Liver (tissue), 9 donors: ENCODE measurements around the gene TBC1D7. TPM values are rescaled to one million over a fixed set of nuclear protein-coding genes. Genes with fewer than 3 reads are reported as not detected.

Source experiments
- DNase-seq: peaks from one replicate; pipeline ENCODE4 v3.0.0-alpha.2; 2017; ENCODE audit warnings: low spot score
- H3K27ac ChIP-seq, 2 donors: one replicate each; pipeline ENCODE4 v1.7.0; 2013; ENCODE audit warnings: inconsistent platforms in 2 of 2, low read length in 2 of 2, control low read depth in 1 of 2, low read depth in 1 of 2, mild to moderate bottlenecking in 1 of 2
- H3K27me3 ChIP-seq, 4 donors: one replicate each; pipeline versions ENCODE4 v1.6.1 to v1.7.0; 2013; ENCODE audit warnings: low read length in 3 of 4, inconsistent platforms in 1 of 4, mild to moderate bottlenecking in 1 of 4, moderate library complexity in 1 of 4; ENCODE audit not compliant: control insufficient read depth in 4 of 4, insufficient read depth in 4 of 4
- H3K36me3 ChIP-seq, 4 donors: one replicate each; pipeline versions ENCODE4 v1.6.1 to v1.7.0; 2013; ENCODE audit warnings: low read length in 3 of 4, mild to moderate bottlenecking in 3 of 4, low read depth in 1 of 4, moderate library complexity in 1 of 4; ENCODE audit not compliant: control insufficient read depth in 4 of 4, insufficient read depth in 3 of 4
- H3K4me1 ChIP-seq, 4 donors: one replicate each; pipeline versions ENCODE4 v1.6.1 to v1.7.0; 2013; ENCODE audit warnings: low read length in 3 of 4, mild to moderate bottlenecking in 3 of 4, moderate library complexity in 1 of 4; ENCODE audit not compliant: control insufficient read depth in 4 of 4, insufficient read depth in 4 of 4
- H3K4me3 ChIP-seq, 3 donors: one replicate each; pipeline versions ENCODE4 v1.6.1 to v1.7.0; 2013; ENCODE audit warnings: low read length in 3 of 3, control low read depth in 1 of 3, low read depth in 1 of 3, mild to moderate bottlenecking in 1 of 3
- H3K9ac ChIP-seq, 2 donors: one replicate each; pipeline ENCODE4 v1.7.0; 2013; ENCODE audit warnings: low read length in 2 of 2, mild to moderate bottlenecking in 2 of 2, moderate library complexity in 2 of 2, control low read depth in 1 of 2, low read depth in 1 of 2
- H3K9me3 ChIP-seq, 4 donors: one replicate each; pipeline versions ENCODE4 v1.6.1 to v1.7.0; 2013; ENCODE audit warnings: low read length in 3 of 4; ENCODE audit not compliant: control insufficient read depth in 4 of 4
- EGR1 ChIP-seq, 2 donors: IDR thresholded peaks; 2 replicates each; pipeline ENCODE4 v1.6.1; 2016 to 2018; ENCODE audit warnings: antibody characterized with exemption in 2 of 2, low read depth in 2 of 2
- FOXA1 ChIP-seq: IDR thresholded peaks from 2 replicates; pipeline ENCODE4 v1.6.1; 2016; ENCODE audit warnings: antibody characterized with exemption
- GABPA ChIP-seq, 2 donors: IDR thresholded peaks in 1 of 2; conservative IDR thresholded peaks in 1 of 2; 2 replicates each; pipeline ENCODE4 v1.6.1; 2016; ENCODE audit warnings: antibody characterized with exemption in 2 of 2, mild to moderate bottlenecking in 1 of 2, moderate library complexity in 1 of 2
- HNF4A ChIP-seq, 2 donors: conservative IDR thresholded peaks; 2 replicates each; pipeline ENCODE4 v1.6.1; 2016; ENCODE audit warnings: antibody characterized with exemption in 2 of 2, mild to moderate bottlenecking in 2 of 2
- HNF4G ChIP-seq: IDR thresholded peaks from 2 replicates; pipeline ENCODE4 v1.6.1; 2016; ENCODE audit warnings: antibody characterized with exemption
- JUND ChIP-seq, 2 donors: IDR thresholded peaks; 2 replicates each; pipeline ENCODE4 v1.6.1; 2016; ENCODE audit warnings: antibody characterized with exemption in 2 of 2
- NR2F2 ChIP-seq: IDR thresholded peaks from 2 replicates; pipeline ENCODE4 v1.6.1; 2016; ENCODE audit warnings: antibody characterized with exemption
- RAD21 ChIP-seq, 2 donors: IDR thresholded peaks; 2 replicates each; pipeline ENCODE4 v1.6.1; 2016; ENCODE audit warnings: antibody characterized with exemption in 2 of 2, mild to moderate bottlenecking in 2 of 2
- RXRA ChIP-seq, 2 donors: IDR thresholded peaks; 2 replicates each; pipeline ENCODE4 v1.6.1; 2017 to 2018; ENCODE audit warnings: antibody characterized with exemption in 2 of 2, mild to moderate bottlenecking in 1 of 2
- TAF1 ChIP-seq: conservative IDR thresholded peaks from 2 replicates; pipeline ENCODE4 v1.6.1; 2016; ENCODE audit warnings: antibody characterized with exemption, mild to moderate bottlenecking
- WGBS: extraction: QIAGEN DNeasy Blood & Tissue Kit; methylation state at CpG from one replicate; pipeline ENCODE4 v1.1.7; 2013; 5-methylcytosine and 5-hydroxymethylcytosine counted together
- polyA plus RNA-seq, 2 donors: library from polyadenylated mRNA; stranded (reverse) in 1 of 2; unstranded in 1 of 2; fragments of 200-250 nt in 1 of 2; fragments of >200 nt in 1 of 2; fragmentation: Nextera tagmentation in 1 of 2; extraction: Ambion mirVana in 1 of 2; gene quantifications; one replicate each; pipeline versions ENCODE4 v1.2.1 to v1.2.3, GENCODE V29; 2013 to 2015
- total RNA-seq, 2 donors: library from RNA; depleted of rRNA; stranded (reverse); fragments of >200 nt; gene quantifications; one replicate each; pipeline ENCODE4 v1.2.3, GENCODE V29; 2014
- TF ChIP-seq, protein P1 (sequence below): fragments of 150-350 bp; IDR thresholded peaks from 2 replicates; pipeline ENCODE4 v1.5.1; 2017; ENCODE audit warnings: improper control_type of control experiment, low read depth, low read length; ENCODE audit not compliant: missing input control
- TF ChIP-seq, protein P2 (sequence below): IDR thresholded peaks from 2 replicates; pipeline ENCODE4 v1.6.1; 2016; ENCODE audit warnings: antibody characterized with exemption
- TF ChIP-seq, protein P3 (sequence below): IDR thresholded peaks from 2 replicates; pipeline ENCODE4 v1.6.1; 2016; ENCODE audit warnings: antibody characterized with exemption
- TF ChIP-seq, protein P4 (sequence below): IDR thresholded peaks from 2 replicates; pipeline ENCODE4 v1.6.1; 2016; ENCODE audit warnings: antibody characterized with exemption
- donor health status: healthy.
- donor health status: healthy.
- donor health status: healthy.
- donor health status: healthy.
- donor health status: healthy.

The TBC1D7 gene
- total and polyA plus RNA-seq, 4 donors, result 9.6 to 18.8 (median 10.6) TPM

DNA sequence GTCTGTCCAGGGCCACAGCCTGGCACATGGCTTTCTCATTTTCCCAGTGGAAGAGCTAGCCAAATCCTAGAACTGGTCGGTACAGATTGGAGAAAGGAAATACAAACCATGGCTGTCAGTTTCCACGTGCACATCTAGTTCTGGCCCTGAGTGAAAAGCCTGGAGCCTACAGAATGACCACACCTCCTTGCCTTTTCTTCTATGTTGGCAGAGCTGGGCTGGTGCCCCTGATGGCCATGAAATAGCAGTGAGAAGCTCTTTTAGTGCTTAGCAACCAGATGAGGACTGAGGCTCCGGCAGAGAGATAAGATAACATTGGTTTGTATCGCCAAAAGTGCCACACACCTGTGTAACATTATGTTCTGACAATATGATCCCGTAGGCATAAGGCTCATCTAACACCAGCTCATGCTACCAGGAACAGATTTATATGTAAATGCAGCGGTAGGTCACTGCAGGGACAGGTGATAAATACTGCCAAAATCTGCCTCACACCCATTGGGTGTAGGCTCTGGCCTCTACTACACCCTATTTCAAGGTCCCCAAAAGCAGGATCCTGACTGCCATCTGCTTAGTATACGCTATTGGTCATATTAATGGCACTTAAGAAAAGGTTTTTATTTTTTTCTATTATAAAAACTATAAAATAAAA lies 39.9 kb upstream of the TBC1D7 start:
- H3K4me1 ChIP-seq, result peaks cover 0 to 3% (median 0%) of the 10 kb centered on the region in 4 donors
- H3K36me3 ChIP-seq, result peaks cover 2 to 10% (median 8%) of the 10 kb centered on the region in 4 donors
- H3K27me3 ChIP-seq, result no peaks in the 10 kb centered on the region
- no peaks in the 10 kb centered on the region for H3K9me3 ChIP-seq
- TF ChIP-seq, protein P1, sequence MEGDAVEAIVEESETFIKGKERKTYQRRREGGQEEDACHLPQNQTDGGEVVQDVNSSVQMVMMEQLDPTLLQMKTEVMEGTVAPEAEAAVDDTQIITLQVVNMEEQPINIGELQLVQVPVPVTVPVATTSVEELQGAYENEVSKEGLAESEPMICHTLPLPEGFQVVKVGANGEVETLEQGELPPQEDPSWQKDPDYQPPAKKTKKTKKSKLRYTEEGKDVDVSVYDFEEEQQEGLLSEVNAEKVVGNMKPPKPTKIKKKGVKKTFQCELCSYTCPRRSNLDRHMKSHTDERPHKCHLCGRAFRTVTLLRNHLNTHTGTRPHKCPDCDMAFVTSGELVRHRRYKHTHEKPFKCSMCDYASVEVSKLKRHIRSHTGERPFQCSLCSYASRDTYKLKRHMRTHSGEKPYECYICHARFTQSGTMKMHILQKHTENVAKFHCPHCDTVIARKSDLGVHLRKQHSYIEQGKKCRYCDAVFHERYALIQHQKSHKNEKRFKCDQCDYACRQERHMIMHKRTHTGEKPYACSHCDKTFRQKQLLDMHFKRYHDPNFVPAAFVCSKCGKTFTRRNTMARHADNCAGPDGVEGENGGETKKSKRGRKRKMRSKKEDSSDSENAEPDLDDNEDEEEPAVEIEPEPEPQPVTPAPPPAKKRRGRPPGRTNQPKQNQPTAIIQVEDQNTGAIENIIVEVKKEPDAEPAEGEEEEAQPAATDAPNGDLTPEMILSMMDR, result no peak
- 83% methylated on average over 7 of the region's 7 CpGs for WGBS
- no peak for DNase-seq
- no peak overlapping the region for H3K9ac ChIP-seq
- H3K4me3 ChIP-seq, result no peak overlapping the region
- H3K27ac ChIP-seq, result no peak overlapping the region

DNA sequence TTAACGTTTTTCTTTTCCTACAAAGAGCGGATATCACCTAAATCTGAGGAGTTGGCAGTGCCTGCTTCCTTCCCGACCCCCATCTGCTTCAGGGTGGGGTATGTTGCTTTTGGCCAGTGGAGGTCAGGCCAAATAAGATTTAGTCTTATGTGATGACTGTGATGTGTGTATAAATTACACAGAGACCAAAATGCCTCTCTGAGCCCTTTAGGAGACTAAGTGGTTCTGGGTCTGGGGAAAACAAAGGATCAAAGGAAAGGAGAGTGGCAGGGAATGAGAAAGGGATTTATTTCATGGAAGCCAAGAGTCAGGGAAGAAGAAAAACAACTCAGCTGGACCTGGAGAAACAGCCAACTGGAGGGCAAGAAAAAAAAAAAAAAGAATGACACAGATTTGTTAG lies 39.1 kb upstream of the TBC1D7 start:
- Histone ChIP-seq H3K27ac (no peak overlapping the region), H3K36me3 (peaks cover 2 to 13% (median 9%) of the 10 kb centered on the region in 4 donors), H3K9me3 (no peaks in the 10 kb centered on the region), H3K9ac (no peak overlapping the region), H3K4me1 (peaks cover 0 to 3% (median 0%) of the 10 kb centered on the region in 4 donors), H3K4me3 (no peak overlapping the region), H3K27me3 (no peaks in the 10 kb centered on the region)
- no peak for DNase-seq
- TF ChIP-seq, protein P2, sequence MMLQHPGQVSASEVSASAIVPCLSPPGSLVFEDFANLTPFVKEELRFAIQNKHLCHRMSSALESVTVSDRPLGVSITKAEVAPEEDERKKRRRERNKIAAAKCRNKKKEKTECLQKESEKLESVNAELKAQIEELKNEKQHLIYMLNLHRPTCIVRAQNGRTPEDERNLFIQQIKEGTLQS, result no peak
- no peak for TF ChIP-seq JUND (IDR thresholded peaks at IDR 0.05)
- TF ChIP-seq NR2F2, result no peak
- no peak for TF ChIP-seq GABPA (IDR thresholded peaks at IDR 0.05 in 1 of 2, conservative IDR thresholded peaks at IDR 0.05 in 1 of 2)
- TF ChIP-seq, protein P1, result no peak
- TF ChIP-seq FOXA1, result no peak
- WGBS, result 76% methylated on average over 3 of the region's 3 CpGs

DNA sequence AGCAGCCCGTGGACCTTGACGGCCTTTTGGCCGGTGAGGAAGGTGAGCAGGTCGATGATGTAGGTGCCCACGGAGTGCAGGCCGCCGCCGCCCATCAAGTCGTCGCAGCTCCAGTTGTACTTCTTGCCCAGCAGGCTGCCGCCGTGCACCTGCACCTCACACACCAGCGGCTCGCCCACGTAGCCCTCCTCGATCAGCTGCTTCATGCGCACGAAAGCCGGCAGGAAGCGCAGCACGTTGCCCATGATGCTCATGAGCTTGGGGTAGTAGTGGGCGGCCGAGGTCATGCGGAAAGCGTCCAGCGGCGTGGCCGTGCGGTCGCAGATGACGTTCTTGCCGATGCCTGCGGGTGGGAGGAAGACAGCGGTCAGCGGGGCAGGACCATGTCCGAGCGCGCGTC lies 37.0 kb upstream of the TBC1D7 start:
- H3K27ac ChIP-seq, result no peak overlapping the region
- H3K9me3 ChIP-seq, result no peaks in the 10 kb centered on the region
- DNase-seq, result no peak
- 98% methylated on average over 39 of the region's 39 CpGs for WGBS
- peaks cover 0 to 3% (median 0%) of the 10 kb centered on the region in 4 donors for H3K4me1 ChIP-seq
- peaks cover 2 to 13% (median 9%) of the 10 kb centered on the region in 4 donors for H3K36me3 ChIP-seq
- no peak overlapping the region for H3K4me3 ChIP-seq
- TF ChIP-seq, protein P3, sequence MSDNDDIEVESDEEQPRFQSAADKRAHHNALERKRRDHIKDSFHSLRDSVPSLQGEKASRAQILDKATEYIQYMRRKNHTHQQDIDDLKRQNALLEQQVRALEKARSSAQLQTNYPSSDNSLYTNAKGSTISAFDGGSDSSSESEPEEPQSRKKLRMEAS, result no peak
- TF ChIP-seq HNF4G, result no peak
- TF ChIP-seq, protein P4, sequence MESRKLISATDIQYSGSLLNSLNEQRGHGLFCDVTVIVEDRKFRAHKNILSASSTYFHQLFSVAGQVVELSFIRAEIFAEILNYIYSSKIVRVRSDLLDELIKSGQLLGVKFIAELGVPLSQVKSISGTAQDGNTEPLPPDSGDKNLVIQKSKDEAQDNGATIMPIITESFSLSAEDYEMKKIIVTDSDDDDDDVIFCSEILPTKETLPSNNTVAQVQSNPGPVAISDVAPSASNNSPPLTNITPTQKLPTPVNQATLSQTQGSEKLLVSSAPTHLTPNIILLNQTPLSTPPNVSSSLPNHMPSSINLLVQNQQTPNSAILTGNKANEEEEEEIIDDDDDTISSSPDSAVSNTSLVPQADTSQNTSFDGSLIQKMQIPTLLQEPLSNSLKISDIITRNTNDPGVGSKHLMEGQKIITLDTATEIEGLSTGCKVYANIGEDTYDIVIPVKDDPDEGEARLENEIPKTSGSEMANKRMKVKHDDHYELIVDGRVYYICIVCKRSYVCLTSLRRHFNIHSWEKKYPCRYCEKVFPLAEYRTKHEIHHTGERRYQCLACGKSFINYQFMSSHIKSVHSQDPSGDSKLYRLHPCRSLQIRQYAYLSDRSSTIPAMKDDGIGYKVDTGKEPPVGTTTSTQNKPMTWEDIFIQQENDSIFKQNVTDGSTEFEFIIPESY, result no peak
- TF ChIP-seq RAD21 (IDR thresholded peaks at IDR 0.05), result no peak
- no peak for TF ChIP-seq RXRA (IDR thresholded peaks at IDR 0.05)
- TF ChIP-seq, protein P1, result no peak
- no peak for TF ChIP-seq EGR1 (IDR thresholded peaks at IDR 0.05; ENCODE audit: low read depth in 2 of 2)
- TF ChIP-seq TAF1, result no peak
- no peak for TF ChIP-seq FOXA1
- TF ChIP-seq HNF4A (conservative IDR thresholded peaks at IDR 0.05), result no peak
- TF ChIP-seq NR2F2, result no peak
- H3K27me3 ChIP-seq, result no peaks in the 10 kb centered on the region
- no peak overlapping the region for H3K9ac ChIP-seq
